Embryonic facial prominence (tissue), 1 donor: ENCODE results near the gene LPAR2.

Source experiments
- DNase-seq: peaks from one replicate; pipeline ENCODE4 v3.0.0-alpha.2; 2016; ENCODE audit errors: extremely low spot score

The LPAR2 gene

DNA sequence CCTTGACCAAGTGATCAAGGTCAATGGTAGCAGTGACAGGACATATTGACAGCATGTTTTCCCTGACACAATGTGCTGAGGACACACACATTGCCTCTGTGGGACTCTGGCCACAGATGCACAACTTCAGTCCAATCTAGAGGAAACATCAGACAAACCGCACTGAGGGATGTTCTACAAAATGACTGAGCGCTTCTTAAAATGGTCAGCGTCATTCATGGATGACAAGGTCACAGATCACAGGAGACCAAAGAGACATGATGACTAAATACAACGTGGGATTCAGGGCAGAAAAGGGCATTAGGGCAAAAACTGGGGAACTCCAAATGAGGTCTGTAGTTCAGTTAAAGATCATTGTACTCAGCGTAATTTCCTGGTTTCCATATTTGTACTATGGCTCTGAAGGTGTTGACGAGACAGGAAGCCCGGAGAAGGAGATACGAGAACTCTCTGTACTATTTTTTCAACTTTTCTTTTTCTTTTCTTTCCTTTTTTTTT is 30.2 kb downstream of the LPAR2 start:
- no peak for DNase-seq

DNA sequence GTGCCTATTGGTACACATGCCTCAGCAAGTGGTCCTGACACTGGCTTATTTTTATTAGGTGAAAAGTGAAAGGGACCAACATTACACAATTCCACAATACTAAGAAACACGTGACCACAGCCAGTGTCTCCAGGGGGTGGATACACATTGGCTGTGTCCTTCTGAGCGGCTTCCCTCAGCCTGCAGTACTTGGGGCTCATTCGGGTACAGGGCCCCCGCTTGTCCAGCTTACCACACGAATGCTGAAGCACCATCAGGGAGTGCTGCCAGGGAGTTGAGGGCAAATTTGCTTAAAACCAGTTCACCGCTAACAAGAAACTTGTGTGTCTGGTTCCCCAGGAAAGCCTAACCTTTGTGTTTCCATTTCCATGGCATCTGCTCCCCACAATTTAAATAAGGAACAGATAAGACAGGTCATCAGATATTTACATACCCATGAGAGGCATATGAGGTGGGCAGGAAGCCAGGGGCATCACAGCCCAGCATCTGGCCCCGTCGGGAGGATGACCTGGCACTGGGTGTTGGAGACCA is 32.8 kb downstream of the LPAR2 start:
- no peak for DNase-seq

DNA sequence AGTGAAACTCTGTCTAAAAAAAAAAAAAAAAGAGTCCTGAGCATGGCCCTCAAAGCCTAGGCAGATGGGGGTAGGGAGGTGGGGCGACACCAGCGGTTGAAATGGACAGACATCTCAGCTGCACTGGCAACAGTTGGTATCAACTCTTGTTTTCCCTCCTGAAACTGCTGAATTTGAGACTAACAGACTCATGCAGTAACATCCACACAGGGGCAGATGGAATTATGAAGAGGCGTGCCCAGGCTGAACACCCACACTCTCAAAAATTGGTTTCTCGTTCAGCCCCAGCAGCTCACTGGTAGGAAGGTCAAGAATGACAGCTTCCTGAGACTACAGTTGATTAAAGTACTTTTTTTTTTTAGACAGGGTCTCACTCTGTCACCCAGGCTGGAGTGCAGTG is 33.6 kb downstream of the LPAR2 start:
- no peak for DNase-seq

DNA sequence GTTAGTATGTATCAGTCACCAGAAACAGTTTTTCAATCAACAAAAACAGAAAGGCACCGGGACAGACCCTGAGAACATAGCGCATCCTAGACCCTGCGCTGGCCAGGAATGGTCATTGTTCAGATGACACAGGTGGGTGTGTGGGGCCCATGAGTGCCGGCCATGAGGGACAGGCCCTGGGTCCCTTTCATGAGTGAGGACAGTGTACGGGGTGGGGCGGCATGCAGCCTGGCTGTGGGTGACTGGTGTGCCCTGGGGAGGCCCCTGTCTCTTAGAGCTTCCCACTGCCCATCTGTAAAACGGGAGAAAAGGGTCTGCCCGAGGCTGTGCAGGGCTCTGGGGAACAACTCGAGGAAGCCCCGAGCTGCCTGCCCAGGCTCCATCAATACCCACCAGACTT is 35.3 kb downstream of the LPAR2 start:
- no peak for DNase-seq

- DNase-seq: peak; percentile 54
Observed at GRCh38 chr19:19591133-19591825, 36.7 kb downstream of the LPAR2 start.

DNA sequence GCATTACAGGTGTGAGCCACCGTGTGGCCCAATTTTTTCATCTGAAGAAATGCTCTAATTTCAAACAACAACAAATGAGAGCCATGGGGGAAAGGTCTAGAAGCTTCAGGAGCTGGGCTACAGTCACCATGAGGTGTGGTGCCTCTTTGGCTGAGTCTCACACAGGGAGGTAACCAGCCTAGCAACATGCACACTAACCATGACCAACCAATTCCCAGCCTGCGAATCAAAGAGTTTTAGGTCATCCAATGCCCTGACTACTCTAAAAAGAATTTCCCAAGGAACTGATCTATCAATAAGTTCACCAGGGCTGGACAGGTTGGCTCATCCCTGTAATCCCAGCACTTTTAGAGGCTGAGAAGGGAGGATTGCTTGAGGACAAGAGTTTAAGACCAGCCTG is 39.5 kb downstream of the LPAR2 start:
- no peak for DNase-seq

- no peak for DNase-seq
Observed at GRCh38 chr19:19587771-19588170, 40.2 kb downstream of the LPAR2 start.

GRCh38 chr19:19584356-19584755 is 43.7 kb downstream of the LPAR2 start:
- DNase-seq: no peak

- no peak for DNase-seq
Observed at GRCh38 chr19:19582471-19582870, 45.5 kb downstream of the LPAR2 start.

DNA sequence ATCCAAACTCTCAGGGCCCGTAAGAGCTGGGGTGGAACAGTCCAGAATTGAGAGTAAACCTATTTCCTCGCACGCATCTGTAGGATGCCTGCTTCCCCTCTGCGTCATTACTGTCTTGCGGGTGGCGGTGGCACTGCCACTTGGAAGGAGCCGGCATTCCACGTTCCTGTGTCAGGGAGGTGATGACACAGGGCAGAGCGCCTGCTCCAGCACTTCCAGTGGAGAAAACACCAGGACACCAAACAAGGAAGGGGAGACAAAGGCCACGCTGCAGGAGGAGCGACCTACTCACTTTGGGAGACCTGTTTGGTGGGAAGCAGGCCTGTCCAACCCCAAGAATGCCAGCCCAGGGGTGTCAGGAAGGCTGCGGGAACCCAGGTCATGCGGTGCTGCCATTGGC is 46.6 kb downstream of the LPAR2 start:
- DNase-seq: no peak

- DNase-seq: no peak
Observed at GRCh38 chr19:19580418-19580817, 47.6 kb downstream of the LPAR2 start.

DNA sequence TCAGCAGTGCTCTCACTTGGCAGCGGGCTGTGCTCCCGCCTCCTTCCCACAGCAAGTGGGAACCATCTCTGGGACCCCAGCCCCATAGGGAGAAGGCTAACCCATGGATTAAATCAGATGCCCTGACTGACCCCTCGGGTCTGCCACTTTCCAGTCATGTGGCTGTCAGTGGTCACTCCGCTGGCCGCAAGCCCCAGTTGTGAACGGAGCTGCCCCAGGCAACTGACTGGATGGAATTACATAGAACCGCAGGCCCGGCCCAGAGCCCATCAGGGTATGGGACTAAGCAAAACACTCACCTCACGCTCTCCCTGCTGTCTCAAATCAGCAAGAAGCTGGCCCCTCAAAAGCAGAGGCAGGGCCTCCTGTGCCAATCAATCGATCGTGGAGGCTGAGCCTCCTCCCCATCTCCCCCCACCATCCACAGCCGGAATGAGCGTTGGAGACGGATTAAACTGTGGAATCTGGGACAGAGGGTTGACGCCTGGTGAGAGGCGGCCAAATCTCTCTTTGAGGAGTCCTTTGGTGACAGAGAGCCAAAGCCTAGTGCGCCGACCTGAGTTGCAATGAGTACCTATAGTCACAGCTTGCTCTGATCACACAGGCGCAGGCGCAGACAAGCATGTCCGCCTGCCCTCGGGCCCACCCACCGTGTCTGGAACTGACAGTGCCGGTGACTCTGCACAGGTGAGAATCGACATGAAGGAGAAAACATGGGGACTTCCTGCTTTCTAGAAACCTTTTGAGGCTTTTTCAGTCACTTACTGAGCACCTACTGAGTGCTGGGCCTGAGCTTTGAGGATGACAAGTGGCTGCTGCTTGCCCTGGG is 48.3 kb downstream of the LPAR2 start:
- no peak for DNase-seq

DNA sequence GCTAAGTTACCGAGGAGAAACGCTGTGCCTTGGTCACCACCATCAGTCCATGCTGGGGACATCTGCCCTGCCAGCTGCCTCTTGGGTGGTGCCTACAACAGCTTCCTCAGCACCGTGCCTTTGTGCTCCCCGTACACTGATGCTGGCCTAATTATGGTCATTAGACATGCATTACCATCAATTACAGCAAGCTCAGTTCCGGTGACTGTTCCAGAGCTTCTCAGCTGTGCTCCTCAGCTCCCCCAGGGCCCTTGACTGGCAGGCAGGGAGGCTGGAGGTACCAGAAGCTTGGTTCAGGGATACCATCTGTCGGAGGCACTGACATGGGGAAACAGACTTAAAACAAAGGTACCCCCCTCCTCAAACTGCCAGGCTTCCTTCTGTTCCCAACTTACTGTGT is 49.8 kb downstream of the LPAR2 start:
- DNase-seq: no peak

GRCh38 chr19:19575411-19575810 is 52.6 kb downstream of the LPAR2 start:
- DNase-seq: no peak
